Activated naive CD4-positive, alpha-beta T cell treated with anti-CD3 and anti-CD28 coated beads for 36 hours (primary cell): ENCODE measurements around the gene NEK8. TPM values are rescaled to one million over a fixed set of nuclear protein-coding genes. Genes with fewer than 3 reads are reported as not detected.

Experiments used
- CTCF ChIA-PET: fragments of 350-600 bp; sonication (Branson Sonifier 250); formaldehyde crosslinking; loops from one replicate; lab custom pipeline; 2021; ENCODE audit warnings: antibody characterized with exemption; lab: Charles Lee
- DNase-seq: peaks from one replicate; pipeline ENCODE4 v3.0.0-alpha.2; 2020
- H3K27ac Mint-ChIP-seq: one replicate; pipeline ENCODE4 v1.8.0; 2021; ENCODE audit warnings: mild to moderate bottlenecking, mixed read lengths
- H3K27me3 Mint-ChIP-seq: one replicate; pipeline ENCODE4 v1.8.0; 2021; ENCODE audit warnings: low read depth, mixed read lengths
- H3K36me3 Mint-ChIP-seq: one replicate; pipeline ENCODE4 v1.8.0; 2021; ENCODE audit warnings: low read depth, mixed read lengths
- H3K4me1 Mint-ChIP-seq: one replicate; pipeline ENCODE4 v1.8.0; 2021; ENCODE audit warnings: low read depth, mixed read lengths
- H3K4me3 Mint-ChIP-seq: one replicate; pipeline ENCODE4 v1.8.0; 2021; ENCODE audit warnings: mild to moderate bottlenecking, moderate library complexity, mixed read lengths
- H3K9me3 Mint-ChIP-seq: one replicate; pipeline ENCODE4 v1.8.0; 2021; ENCODE audit warnings: mixed read lengths
- intact Hi-C: fragments of 100-400 bp; cut with micrococcal nuclease; formaldehyde crosslinking; loops from one replicate; pipeline ENCODE4 v1.15.1; 2023
- total RNA-seq, 2 experiments: library from RNA; stranded (reverse); gene quantifications; one replicate each; pipeline ENCODE4 v1.2.3, GENCODE V29; 2021

NEK8 gene
- total RNA-seq, 2 experiments from 2014 or later = 3.1 to 3.2 TPM

GRCh38 chr17:28750178-28751047 is 21.8 kb downstream of the NEK8 start:
- CTCF ChIA-PET = interaction anchor here (0.6 to 14.2 kb wide), 21 partner anchors 9 to 203 kb away, joined by 3 to 353 read pairs (median 3); partner anchors contain the start of genes BLTP2, FAM222B, NEK8 and RPL23A
- no peaks in the 10 kb centered on the region for H3K27me3 Mint-ChIP-seq
- peak; percentile 96 for DNase-seq
- H3K4me3 Mint-ChIP-seq = peak overlapping the region; percentile 6
- peak overlapping the region; percentile 71 for H3K27ac Mint-ChIP-seq
- peaks cover 26% of the 10 kb centered on the region for H3K36me3 Mint-ChIP-seq
- H3K9me3 Mint-ChIP-seq = no peaks in the 10 kb centered on the region
- intact Hi-C loops = loop anchor here (1.0 kb wide), 2 partner anchors 23 to 103 kb away; no protein-coding TSS in a partner anchor
- peaks cover 38% of the 10 kb centered on the region for H3K4me1 Mint-ChIP-seq

GRCh38 chr17:28751600-28752366 is 23.2 kb downstream of the NEK8 start:
- no peaks in the 10 kb centered on the region for H3K9me3 Mint-ChIP-seq
- no peaks in the 10 kb centered on the region for H3K27me3 Mint-ChIP-seq
- no peak overlapping the region for H3K4me3 Mint-ChIP-seq
- CTCF ChIA-PET = interaction anchor here (0.7 to 14.2 kb wide), 12 partner anchors 9 to 202 kb away, joined by 3 to 353 read pairs (median 4); partner anchors contain the start of genes NEK8, TLCD1 and TRAF4
- intact Hi-C loops = no loop called here
- DNase-seq = no peak
- peaks cover 25% of the 10 kb centered on the region for H3K4me1 Mint-ChIP-seq
- H3K36me3 Mint-ChIP-seq = peaks cover 18% of the 10 kb centered on the region
- H3K27ac Mint-ChIP-seq = no peak overlapping the region

- CTCF ChIA-PET = interaction anchor here (2.4 kb wide), 1 partner anchor 8 kb away, joined by 13 read pairs; no protein-coding TSS in a partner anchor
- peaks cover 16% of the 10 kb centered on the region for H3K36me3 Mint-ChIP-seq
- no peaks in the 10 kb centered on the region for H3K9me3 Mint-ChIP-seq
- no peak overlapping the region for H3K4me3 Mint-ChIP-seq
- intact Hi-C loops = no loop called here
- peaks cover 2% of the 10 kb centered on the region for H3K4me1 Mint-ChIP-seq
- DNase-seq = no peak
- H3K27ac Mint-ChIP-seq = no peak overlapping the region
- H3K27me3 Mint-ChIP-seq = no peaks in the 10 kb centered on the region
Observed at GRCh38 chr17:28755486-28755885, 26.9 kb downstream of the NEK8 start.

GRCh38 chr17:28756049-28756804 is 27.6 kb downstream of the NEK8 start:
- intact Hi-C loops = no loop called here
- Mint-ChIP-seq H3K36me3 (peaks cover 13% of the 10 kb centered on the region), H3K4me1 (no peaks in the 10 kb centered on the region), H3K9me3 (no peaks in the 10 kb centered on the region), H3K4me3 (no peak overlapping the region), H3K27ac (peak overlapping the region; percentile 54), H3K27me3 (no peaks in the 10 kb centered on the region)
- CTCF ChIA-PET = interaction anchor here (0.8 to 1.4 kb wide), 2 partner anchors 9 to 29 kb away, joined by 10 to 12 read pairs; no protein-coding TSS in a partner anchor
- DNase-seq = no peak

GRCh38 chr17:28758411-28759121 is 30.0 kb downstream of the NEK8 start:
- Mint-ChIP-seq H3K36me3 (peaks cover 7% of the 10 kb centered on the region), H3K4me1 (peaks cover 8% of the 10 kb centered on the region), H3K9me3 (no peaks in the 10 kb centered on the region), H3K4me3 (no peak overlapping the region), H3K27me3 (no peaks in the 10 kb centered on the region), H3K27ac (no peak overlapping the region)
- CTCF ChIA-PET = no interaction called here
- intact Hi-C loops = no loop called here
- no peak for DNase-seq

GRCh38 chr17:28759256-28759865 is 30.8 kb downstream of the NEK8 start:
- H3K27me3 Mint-ChIP-seq = no peaks in the 10 kb centered on the region
- H3K4me3 Mint-ChIP-seq = no peak overlapping the region
- peaks cover 9% of the 10 kb centered on the region for H3K36me3 Mint-ChIP-seq
- H3K9me3 Mint-ChIP-seq = no peaks in the 10 kb centered on the region
- no peak overlapping the region for H3K27ac Mint-ChIP-seq
- intact Hi-C loops = no loop called here
- peaks cover 12% of the 10 kb centered on the region for H3K4me1 Mint-ChIP-seq
- CTCF ChIA-PET = interaction anchor here (1.7 to 2.9 kb wide), 2 partner anchors 9 to 32 kb away, joined by 9 to 11 read pairs; no protein-coding TSS in a partner anchor
- DNase-seq = no peak

- Mint-ChIP-seq H3K36me3 (peaks cover 9% of the 10 kb centered on the region), H3K4me1 (peaks cover 12% of the 10 kb centered on the region), H3K27ac (no peak overlapping the region), H3K9me3 (no peaks in the 10 kb centered on the region), H3K4me3 (no peak overlapping the region), H3K27me3 (no peaks in the 10 kb centered on the region)
- no peak for DNase-seq
- CTCF ChIA-PET = interaction anchor here (0.6 to 4.8 kb wide), 6 partner anchors 9 to 192 kb away, joined by 3 to 26 read pairs (median 8); partner anchors contain the start of gene PHF12
- intact Hi-C loops = loop anchor here (5.0 kb wide), 2 partner anchors 34 to 356 kb away; partner anchors contain the start of genes NEK8 and TLCD1
Observed at GRCh38 chr17:28760601-28761562, 32.3 kb downstream of the NEK8 start.

GRCh38 chr17:28763137-28763799 is 34.7 kb downstream of the NEK8 start:
- no peak overlapping the region for H3K4me3 Mint-ChIP-seq
- peaks cover 12% of the 10 kb centered on the region for H3K4me1 Mint-ChIP-seq
- peaks cover 6% of the 10 kb centered on the region for H3K36me3 Mint-ChIP-seq
- CTCF ChIA-PET = interaction anchor here (0.6 to 5.5 kb wide), 67 partner anchors 9 to 738 kb away, joined by 3 to 80 read pairs (median 5); partner anchors contain the start of genes DHRS13, FAM222B, FLOT2 and NEK8
- H3K27me3 Mint-ChIP-seq = no peaks in the 10 kb centered on the region
- no peaks in the 10 kb centered on the region for H3K9me3 Mint-ChIP-seq
- H3K27ac Mint-ChIP-seq = no peak overlapping the region
- no peak for DNase-seq
- intact Hi-C loops = loop anchor here (1.0 to 5.0 kb wide), 8 partner anchors 36 to 354 kb away; partner anchors contain the start of genes DHRS13, FAM222B, NEK8 and TLCD1

- no peak overlapping the region for H3K4me3 Mint-ChIP-seq
- CTCF ChIA-PET = interaction anchor here (0.6 to 5.5 kb wide), 69 partner anchors 9 to 738 kb away, joined by 3 to 80 read pairs (median 5); partner anchors contain the start of genes BLTP2, DHRS13, FAM222B and FLOT2
- H3K27ac Mint-ChIP-seq = no peak overlapping the region
- no peaks in the 10 kb centered on the region for H3K9me3 Mint-ChIP-seq
- H3K4me1 Mint-ChIP-seq = peaks cover 12% of the 10 kb centered on the region
- intact Hi-C loops = loop anchor here (1.0 to 5.0 kb wide), 8 partner anchors 37 to 353 kb away; partner anchors contain the start of genes DHRS13, FAM222B, NEK8 and TLCD1
- peaks cover 4% of the 10 kb centered on the region for H3K36me3 Mint-ChIP-seq
- H3K27me3 Mint-ChIP-seq = no peaks in the 10 kb centered on the region
- peak; percentile 93 for DNase-seq
Observed at GRCh38 chr17:28763804-28764266, 35.2 kb downstream of the NEK8 start.
